Hematopoietic multipotent progenitor cell treated with erythropoietin and hydrocortisone succinate and interleukin-3 and kit ligand, for 15 days (in vitro differentiated cells): Measurements from ENCODE around the gene F5.

Experiments
- DNase-seq: peaks from one replicate; pipeline ENCODE4 v3.0.0-alpha.2; 2015; ENCODE audit warnings: low spot score

Gene F5

DNA sequence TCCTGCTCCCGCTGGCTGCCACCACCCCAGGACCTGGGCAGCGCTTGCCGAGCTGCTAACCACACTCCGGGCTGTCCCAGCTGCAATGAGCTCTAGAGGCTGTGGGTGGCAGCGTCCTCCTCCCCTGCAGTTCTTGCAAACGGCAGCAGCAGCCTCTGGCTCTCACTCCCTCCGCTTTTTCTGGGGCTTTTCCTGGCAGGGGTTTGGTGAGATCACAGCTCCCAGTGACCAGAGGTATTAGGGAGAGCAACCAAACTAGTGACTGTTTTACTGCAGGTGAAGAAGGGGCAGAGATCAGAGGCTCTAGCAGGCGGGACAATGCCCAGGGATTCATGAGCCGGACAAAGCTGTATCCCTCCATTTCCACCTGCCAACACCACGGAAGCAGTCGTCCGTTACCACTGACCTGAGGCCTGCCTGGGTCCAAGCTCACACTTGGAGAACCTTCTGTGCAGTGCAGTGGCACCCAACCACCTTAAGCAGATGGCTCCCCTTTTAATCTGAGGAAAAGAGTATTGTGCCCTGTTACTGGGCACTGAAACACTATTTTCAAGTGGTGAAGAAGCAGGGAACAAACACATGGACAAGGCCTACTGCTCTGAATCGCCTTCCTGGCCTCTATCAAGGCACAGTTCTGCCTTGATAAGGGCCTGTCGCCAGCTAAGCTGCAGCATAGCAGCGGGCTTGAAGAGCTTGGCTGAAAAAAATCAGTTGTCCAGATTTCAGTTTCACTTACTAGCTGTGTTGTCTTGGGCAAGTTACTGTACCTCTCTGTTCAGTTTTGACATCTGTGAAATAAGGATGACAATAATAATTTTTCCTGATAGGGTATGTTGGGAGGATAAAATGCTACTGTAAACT lies at the start of gene F5:
Gene F5, minus strand, starts transcription at position 87 of the 861 bp plus-strand sequence. CDS start 95 bp downstream, outside the sequence.
- no peak for DNase-seq

GRCh38 chr1:169634877-169635276 lies 48.6 kb upstream of the F5 start:
- no peak for DNase-seq

GRCh38 chr1:169634145-169634544 lies 47.9 kb upstream of the F5 start:
- no peak for DNase-seq

DNA sequence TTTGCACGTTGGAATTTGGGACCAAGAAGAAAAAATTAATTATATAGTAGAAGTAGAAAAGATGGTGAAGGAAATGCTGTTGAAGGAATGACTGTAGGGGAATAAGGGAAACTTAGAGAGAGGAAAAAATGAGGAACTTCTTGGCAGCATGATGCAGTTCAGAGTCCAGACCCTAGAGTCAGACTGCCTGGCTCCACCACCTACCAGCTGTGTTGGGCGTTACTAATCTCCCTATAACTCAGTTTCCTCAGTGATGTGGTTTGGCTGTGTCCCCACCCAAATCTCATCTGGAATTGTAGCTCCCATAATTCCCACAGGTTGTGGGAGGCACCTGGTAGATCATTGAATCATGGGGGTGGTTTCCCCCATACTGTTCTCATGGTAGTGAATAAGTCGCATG lies 45.0 kb upstream of the F5 start:
- no peak for DNase-seq

DNA sequence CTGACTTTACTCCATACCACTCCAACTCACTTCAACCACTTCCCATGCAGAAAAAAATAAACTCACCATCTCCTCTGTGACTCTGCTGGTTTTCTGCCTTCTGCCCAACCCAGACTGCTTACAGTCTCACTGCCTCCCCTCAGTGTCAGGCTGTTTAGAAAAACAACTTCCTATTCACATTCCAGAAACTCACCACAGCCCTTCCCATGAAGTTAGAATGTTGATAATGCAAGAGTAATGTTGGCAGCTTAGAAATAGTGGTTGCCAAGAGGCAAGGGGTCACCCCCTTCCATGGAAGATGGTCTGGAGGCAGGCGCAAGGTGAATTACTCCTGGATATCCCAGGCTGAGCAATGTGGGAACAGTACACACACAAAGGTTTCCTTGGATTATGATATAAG lies 43.7 kb upstream of the F5 start, which contains the start of gene SELP:
Gene SELP, minus strand, starts transcription at position 119 of the 400 bp plus-strand sequence. Its CDS starts 50 bp downstream, at position 69.
- DNase-seq: no peak

DNA sequence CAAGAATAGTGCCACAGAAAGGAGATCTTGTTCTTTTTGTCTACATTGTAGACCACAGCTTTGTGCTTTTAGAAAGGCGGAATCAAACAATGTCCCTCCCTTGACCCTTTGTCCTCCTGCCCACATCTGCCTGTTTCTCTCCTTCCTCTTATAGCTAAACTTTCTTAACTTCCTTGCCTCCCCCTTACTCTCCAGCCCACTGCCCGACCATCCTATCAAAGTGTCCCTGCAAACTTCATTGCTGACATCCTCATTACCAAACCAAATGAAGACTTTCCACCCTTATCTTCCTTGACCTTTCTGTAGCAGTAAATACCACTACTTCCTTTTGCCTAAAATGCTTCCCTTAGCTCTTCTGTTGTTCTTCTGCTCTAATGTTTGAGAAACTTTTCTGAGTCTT lies 38.6 kb upstream of the F5 start:
- no peak for DNase-seq

DNA sequence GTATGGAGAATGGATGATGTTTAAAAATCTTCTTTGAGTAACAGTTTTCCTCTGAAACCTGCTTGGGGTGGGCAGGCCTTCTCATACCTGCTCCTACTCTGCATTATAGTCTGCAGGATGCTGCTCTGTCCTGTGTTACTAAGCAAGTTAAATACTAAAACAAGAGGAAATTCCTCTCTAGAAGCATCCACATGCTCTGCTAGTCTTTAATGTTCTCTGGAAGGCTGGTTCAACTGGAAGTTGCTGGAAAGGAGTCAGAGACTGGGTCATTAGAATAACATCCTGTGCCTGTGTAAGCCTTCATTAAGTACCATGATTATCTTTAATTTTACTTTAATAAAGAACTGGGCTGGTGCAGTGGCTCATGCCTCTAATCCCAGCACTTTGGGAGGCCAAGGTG lies 37.8 kb upstream of the F5 start:
- no peak for DNase-seq

- no peak for DNase-seq
These were observed 37.0 kb upstream of the F5 start for GRCh38 chr1:169623132-169623926.

DNA sequence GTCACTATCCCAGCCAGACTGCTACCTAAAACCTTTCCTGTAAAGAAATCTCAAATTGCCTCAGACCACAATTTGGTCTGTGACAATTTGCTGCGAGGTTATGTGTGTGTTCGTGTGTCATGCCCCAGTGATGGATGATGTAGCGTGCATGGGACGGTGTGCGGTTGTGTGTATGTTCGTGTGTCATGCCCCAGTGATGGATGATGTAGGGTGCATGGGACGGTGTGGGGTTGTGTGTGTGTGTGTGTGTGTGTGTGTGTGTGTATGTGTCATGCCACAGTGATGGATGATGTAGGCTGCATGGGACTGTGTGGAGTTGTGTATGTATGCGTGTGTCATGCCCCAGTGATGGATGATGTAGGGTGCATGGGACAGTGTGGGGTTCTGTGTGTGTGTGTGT lies 34.3 kb upstream of the F5 start:
- DNase-seq: no peak

DNA sequence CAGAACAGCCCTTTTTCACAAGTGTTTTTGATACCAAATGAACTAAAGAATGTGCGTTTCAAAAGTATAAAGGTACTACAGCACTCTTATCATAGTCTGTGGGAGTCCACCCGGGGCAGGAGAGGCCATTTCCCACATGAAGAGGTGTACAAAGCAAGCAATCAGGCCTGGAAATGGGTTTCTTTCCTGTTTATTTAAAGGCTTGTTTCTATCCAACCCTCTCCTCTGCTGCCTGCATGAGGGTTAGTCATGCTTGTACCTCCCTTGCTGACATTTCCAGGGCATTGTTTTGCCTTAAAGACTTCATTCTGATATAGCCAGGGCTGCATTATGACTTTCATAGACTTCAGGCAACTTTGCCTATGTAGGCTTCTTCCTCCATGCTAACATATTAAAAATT lies 32.1 kb upstream of the F5 start:
- DNase-seq: no peak

- no peak for DNase-seq
These were observed 29.5 kb upstream of the F5 start for GRCh38 chr1:169615803-169616202.

GRCh38 chr1:169610858-169611257 lies 24.6 kb upstream of the F5 start:
- DNase-seq: no peak

DNA sequence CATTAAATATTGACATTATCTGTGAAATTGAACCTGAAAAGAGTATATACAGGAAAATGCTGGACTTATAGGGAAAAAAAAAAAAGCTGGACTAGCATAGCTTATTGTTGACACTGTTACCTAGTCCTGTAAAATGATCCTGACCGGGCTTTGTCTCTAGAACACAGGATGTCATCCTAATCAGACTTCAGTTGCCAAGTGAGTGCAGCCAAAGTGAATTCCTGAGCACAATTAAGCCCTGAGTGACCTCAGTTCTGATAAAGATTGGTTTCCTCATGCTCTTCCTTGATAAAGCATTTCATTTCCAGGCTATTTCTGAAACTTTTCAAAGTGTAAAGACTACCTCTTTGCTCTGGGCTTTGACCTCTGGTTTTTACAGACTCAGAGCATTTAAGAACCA lies 23.8 kb upstream of the F5 start:
- no peak for DNase-seq

DNA sequence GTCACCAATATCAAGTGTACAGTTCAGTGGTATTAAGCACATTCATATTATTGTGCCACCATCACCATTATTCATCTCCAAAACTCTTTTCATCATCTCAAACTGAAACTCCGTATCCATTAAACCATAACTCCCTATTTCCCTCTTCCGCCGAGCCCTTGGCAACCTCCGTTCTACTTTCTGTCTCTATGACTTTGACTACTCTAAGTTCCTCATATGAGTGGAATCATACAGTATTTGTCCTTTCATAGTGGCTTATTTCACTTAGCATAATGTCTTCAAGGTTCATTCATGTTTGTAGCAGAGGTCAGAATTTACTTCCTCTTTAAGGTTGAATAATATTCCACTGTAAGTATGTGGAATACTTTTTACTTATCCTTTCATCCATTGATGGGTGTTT lies 21.9 kb upstream of the F5 start:
- DNase-seq: no peak

GRCh38 chr1:169604781-169605560 lies 18.7 kb upstream of the F5 start:
- no peak for DNase-seq

GRCh38 chr1:169601096-169601881 lies 15.0 kb upstream of the F5 start:
- no peak for DNase-seq

DNA sequence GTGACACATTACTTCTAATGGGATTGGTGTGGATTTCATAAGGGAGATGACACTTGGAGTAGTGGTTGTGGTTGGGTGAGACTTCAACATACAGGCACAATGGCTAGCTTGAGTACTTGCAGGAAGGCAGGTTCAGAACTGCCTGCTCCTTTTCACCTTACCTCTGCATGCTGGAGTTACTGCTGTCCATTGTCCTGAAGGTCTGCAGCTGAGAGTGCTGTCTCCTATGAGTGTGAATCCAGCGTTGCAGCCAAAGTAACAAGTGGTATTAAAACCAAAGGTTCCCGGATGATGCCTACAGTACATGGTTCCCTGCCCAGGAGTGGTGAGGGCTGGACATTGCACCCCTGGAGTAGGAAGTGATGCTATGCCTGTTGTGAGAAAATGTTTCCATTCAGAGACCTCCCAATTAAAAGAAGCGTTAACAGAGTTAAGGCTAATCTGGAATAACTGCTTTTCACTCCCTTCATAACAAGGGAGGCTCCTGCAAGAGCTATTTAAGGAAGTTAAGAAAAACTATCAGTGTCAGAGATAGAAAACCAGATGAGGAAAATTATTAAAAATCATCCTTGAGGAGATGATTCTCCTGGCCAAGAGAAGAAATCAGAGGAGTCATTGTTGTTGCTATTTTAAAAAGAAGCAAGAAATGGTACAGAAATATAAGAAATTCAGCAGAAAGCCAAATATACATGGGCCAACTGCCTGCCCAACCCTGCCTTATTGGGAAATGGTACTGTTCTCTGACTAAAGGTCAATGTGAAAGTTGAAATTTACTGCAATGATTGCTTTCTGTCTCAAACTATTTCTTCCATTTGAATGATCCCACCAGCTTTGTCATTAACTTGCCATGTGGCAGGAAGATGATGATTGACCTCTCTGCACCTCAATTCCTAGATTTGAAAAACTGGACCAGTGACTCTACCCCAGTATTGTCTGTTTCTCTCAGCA lies 9.8 kb upstream of the F5 start:
- no peak for DNase-seq

DNA sequence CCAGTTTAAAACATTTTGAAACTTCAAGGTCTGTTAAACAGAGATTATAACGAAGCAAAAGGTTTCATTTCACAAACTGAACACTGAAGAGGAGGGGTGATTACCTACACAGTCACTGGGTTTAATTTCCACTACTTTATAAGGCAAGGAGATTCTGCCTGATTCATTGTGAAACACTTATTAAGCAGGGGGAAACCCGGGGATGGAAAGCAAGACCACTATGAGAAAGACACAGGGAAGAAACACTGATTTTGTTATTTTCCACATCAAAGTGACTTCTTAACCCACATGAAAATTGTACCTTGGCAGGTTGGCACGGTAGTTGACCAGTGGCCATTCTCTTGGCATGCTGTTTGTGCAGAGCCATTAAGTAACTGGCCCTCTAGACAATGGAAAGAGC lies 8.1 kb upstream of the F5 start:
- no peak for DNase-seq

GRCh38 chr1:169590932-169591331 lies 4.7 kb upstream of the F5 start:
- no peak for DNase-seq

DNA sequence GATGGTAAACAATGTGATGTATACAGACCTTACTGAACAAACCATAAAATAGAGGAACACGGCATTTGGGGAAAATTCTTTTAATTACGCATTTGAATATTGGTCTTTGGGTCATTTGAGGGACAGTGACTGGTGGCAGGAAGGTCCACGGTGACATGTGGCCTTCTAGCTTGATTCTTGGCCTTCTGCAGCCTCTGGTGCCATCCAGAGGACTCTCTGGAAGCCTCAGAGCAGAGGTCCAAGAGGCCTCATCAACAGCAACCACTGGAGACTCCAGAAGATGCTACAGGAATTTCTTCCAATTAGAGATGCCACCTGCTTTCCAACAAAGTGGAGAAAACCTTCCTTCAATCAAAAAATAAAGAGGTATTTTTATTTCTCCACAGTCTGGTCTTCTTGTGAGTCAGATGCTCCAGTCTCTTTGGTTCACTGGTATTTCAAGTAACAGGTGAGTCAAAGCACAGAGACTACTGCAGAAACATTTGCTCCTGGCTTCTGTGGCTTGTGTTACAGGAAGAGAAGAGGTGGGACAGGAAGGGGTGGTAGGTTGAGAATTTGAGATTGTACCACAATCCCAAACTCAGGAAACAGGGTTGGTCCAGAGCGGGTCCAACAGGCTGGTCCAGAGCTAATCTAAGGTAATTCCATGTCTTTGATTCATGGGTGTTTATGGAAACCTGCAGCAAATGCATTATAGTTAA lies 2.7 kb upstream of the F5 start:
- no peak for DNase-seq
